ENCODE data around the gene IPMK. TPM values are rescaled to one million over a fixed set of nuclear protein-coding genes. Genes with fewer than 3 reads are reported as not detected.

The IPMK gene
- total RNA-seq, 1 donor from 2014 or later = 6.8 TPM

GRCh38 chr10:58189269-58189668, 78.4 kb downstream of the IPMK start:
- H3K27me3 Mint-ChIP-seq (ENCODE audit: low read depth, unreplicated experiment) = no peaks in the 10 kb centered on the region
- no peak overlapping the region for H3K4me2 ChIP-seq (ENCODE audit: low read length)
- H3K4me3 Mint-ChIP-seq (ENCODE audit: unreplicated experiment) = no peak overlapping the region
- DNase-seq (ENCODE audit: low read depth) (peak; percentile 65), FAIRE-seq (no peak)
- H3K4me1 Mint-ChIP-seq (ENCODE audit: low read depth, unreplicated experiment) = peaks cover 6% of the 10 kb centered on the region
- no peak for TF ChIP-seq EZH2 (IDR thresholded peaks at IDR 0.05; ENCODE audit: insufficient read depth, low read length)
- no peak for TF ChIP-seq CTCF (IDR thresholded peaks at IDR 0.05; ENCODE audit: insufficient read depth, low read depth, low read length)
- no peaks in the 10 kb centered on the region for H3K27me3 ChIP-seq (ENCODE audit: insufficient read depth, low read length)
- H3K9ac ChIP-seq (ENCODE audit: low read length) = no peak overlapping the region
- H2AFZ ChIP-seq (ENCODE audit: low read depth, low read length) = peak overlapping the region; percentile 33
- H3K27ac ChIP-seq (ENCODE audit: low read depth, low read length) = no peak overlapping the region
- no peaks in the 10 kb centered on the region for H3K36me3 ChIP-seq (ENCODE audit: insufficient read depth, low read length)
- H3K79me2 ChIP-seq (ENCODE audit: insufficient read depth, low read length) = no peaks in the 10 kb centered on the region
- H3K36me3 Mint-ChIP-seq (ENCODE audit: low read depth, unreplicated experiment) = no peaks in the 10 kb centered on the region
- no peaks in the 10 kb centered on the region for H3K9me3 Mint-ChIP-seq (ENCODE audit: unreplicated experiment)
- no peaks in the 10 kb centered on the region for H3K9me3 ChIP-seq (ENCODE audit: insufficient read depth, low read depth, low read length)
- no peaks in the 10 kb centered on the region for H3K4me1 ChIP-seq (ENCODE audit: insufficient read depth, low read length)
- no peak overlapping the region for H3K4me3 ChIP-seq (ENCODE audit: insufficient read depth, low read depth, low read length)
- H4K20me1 ChIP-seq (ENCODE audit: insufficient read depth, low read length) = no peaks in the 10 kb centered on the region
- no peak overlapping the region for H3K27ac Mint-ChIP-seq (ENCODE audit: unreplicated experiment)

GRCh38 chr10:58184120-58184670, 83.5 kb downstream of the IPMK start:
- Histone ChIP-seq H3K27ac (ENCODE audit: low read depth, low read length) (no peak overlapping the region), H3K4me3 (ENCODE audit: insufficient read depth, low read depth, low read length) (no peak overlapping the region), H3K9ac (ENCODE audit: low read length) (no peak overlapping the region), H3K4me2 (ENCODE audit: low read length) (no peak overlapping the region), H3K36me3 (ENCODE audit: insufficient read depth, low read length) (no peaks in the 10 kb centered on the region), H3K4me1 (ENCODE audit: insufficient read depth, low read length) (no peaks in the 10 kb centered on the region), H2AFZ (ENCODE audit: low read depth, low read length) (no peak overlapping the region), H3K9me3 (ENCODE audit: insufficient read depth, low read depth, low read length) (no peaks in the 10 kb centered on the region), H3K27me3 (ENCODE audit: insufficient read depth, low read length) (no peaks in the 10 kb centered on the region), H3K79me2 (ENCODE audit: insufficient read depth, low read length) (no peaks in the 10 kb centered on the region), H4K20me1 (ENCODE audit: insufficient read depth, low read length) (no peaks in the 10 kb centered on the region)
- no peak for DNase-seq (ENCODE audit: low read depth)
- TF ChIP-seq EZH2 (IDR thresholded peaks at IDR 0.05; ENCODE audit: insufficient read depth, low read length) = no peak
- no peak for TF ChIP-seq CTCF (IDR thresholded peaks at IDR 0.05; ENCODE audit: insufficient read depth, low read depth, low read length)
- Mint-ChIP-seq H3K4me3 (ENCODE audit: unreplicated experiment) (no peak overlapping the region), H3K9me3 (ENCODE audit: unreplicated experiment) (no peaks in the 10 kb centered on the region), H3K27ac (ENCODE audit: unreplicated experiment) (no peak overlapping the region), H3K36me3 (ENCODE audit: low read depth, unreplicated experiment) (no peaks in the 10 kb centered on the region), H3K4me1 (ENCODE audit: low read depth, unreplicated experiment) (peaks cover 7% of the 10 kb centered on the region), H3K27me3 (ENCODE audit: low read depth, unreplicated experiment) (no peaks in the 10 kb centered on the region)
- no peak for FAIRE-seq

GRCh38 chr10:58180666-58181065, 87.0 kb downstream of the IPMK start:
- Mint-ChIP-seq H3K36me3 (ENCODE audit: low read depth, unreplicated experiment) (no peaks in the 10 kb centered on the region), H3K9me3 (ENCODE audit: unreplicated experiment) (no peaks in the 10 kb centered on the region), H3K27me3 (ENCODE audit: low read depth, unreplicated experiment) (no peaks in the 10 kb centered on the region), H3K27ac (ENCODE audit: unreplicated experiment) (no peak overlapping the region), H3K4me1 (ENCODE audit: low read depth, unreplicated experiment) (peaks cover 8% of the 10 kb centered on the region), H3K4me3 (ENCODE audit: unreplicated experiment) (no peak overlapping the region)
- no peaks in the 10 kb centered on the region for H3K4me1 ChIP-seq (ENCODE audit: insufficient read depth, low read length)
- H3K4me3 ChIP-seq (ENCODE audit: insufficient read depth, low read depth, low read length) = no peak overlapping the region
- H3K4me2 ChIP-seq (ENCODE audit: low read length) = no peak overlapping the region
- no peak overlapping the region for H2AFZ ChIP-seq (ENCODE audit: low read depth, low read length)
- no peaks in the 10 kb centered on the region for H4K20me1 ChIP-seq (ENCODE audit: insufficient read depth, low read length)
- no peaks in the 10 kb centered on the region for H3K9me3 ChIP-seq (ENCODE audit: insufficient read depth, low read depth, low read length)
- no peak overlapping the region for H3K9ac ChIP-seq (ENCODE audit: low read length)
- TF ChIP-seq EZH2 (IDR thresholded peaks at IDR 0.05; ENCODE audit: insufficient read depth, low read length) (no peak), CTCF (IDR thresholded peaks at IDR 0.05; ENCODE audit: insufficient read depth, low read depth, low read length) (no peak)
- FAIRE-seq (no peak), DNase-seq (ENCODE audit: low read depth) (no peak)
- no peaks in the 10 kb centered on the region for H3K27me3 ChIP-seq (ENCODE audit: insufficient read depth, low read length)
- H3K27ac ChIP-seq (ENCODE audit: low read depth, low read length) = no peak overlapping the region
- no peaks in the 10 kb centered on the region for H3K79me2 ChIP-seq (ENCODE audit: insufficient read depth, low read length)
- no peaks in the 10 kb centered on the region for H3K36me3 ChIP-seq (ENCODE audit: insufficient read depth, low read length)
